ENCODE measurements around the gene HTR1D. TPM values are rescaled to one million over a fixed set of nuclear protein-coding genes. Genes with fewer than 3 reads are reported as not detected.

HTR1D gene
- total RNA-seq, 1 donor: 0.86 TPM

- TF ChIP-seq CTCF (IDR thresholded peaks at IDR 0.05; ENCODE audit: insufficient read depth, low read depth, low read length): no peak
- DNase-seq (ENCODE audit: low read depth): no peak
- peak overlapping the region; percentile 95 for H3K4me3 ChIP-seq (ENCODE audit: low read depth, low read length)
Measured at GRCh38 chr1:23166854-23167253, 50.4 kb downstream of the HTR1D start.

GRCh38 chr1:23163395-23163794, 53.9 kb downstream of the HTR1D start:
- H3K4me3 ChIP-seq (ENCODE audit: low read depth, low read length): no peak overlapping the region
- no peak for TF ChIP-seq CTCF (IDR thresholded peaks at IDR 0.05; ENCODE audit: insufficient read depth, low read depth, low read length)
- peak; percentile 63 for DNase-seq (ENCODE audit: low read depth)

GRCh38 chr1:23159963-23160877, 57.1 kb downstream of the HTR1D start:
- no peak for DNase-seq (ENCODE audit: low read depth)
- TF ChIP-seq CTCF (IDR thresholded peaks at IDR 0.05; ENCODE audit: insufficient read depth, low read depth, low read length): no peak
- no peak overlapping the region for H3K4me3 ChIP-seq (ENCODE audit: low read depth, low read length)

GRCh38 chr1:23156940-23157339, 60.4 kb downstream of the HTR1D start:
- no peak for DNase-seq (ENCODE audit: low read depth)
- no peak for TF ChIP-seq CTCF (IDR thresholded peaks at IDR 0.05; ENCODE audit: insufficient read depth, low read depth, low read length)
- no peak overlapping the region for H3K4me3 ChIP-seq (ENCODE audit: low read depth, low read length)

- no peak overlapping the region for H3K4me3 ChIP-seq (ENCODE audit: low read depth, low read length)
Measured at GRCh38 chr1:23152966-23153684, 64.2 kb downstream of the HTR1D start.

GRCh38 chr1:23150742-23151141, 66.6 kb downstream of the HTR1D start:
- no peak for TF ChIP-seq CTCF (IDR thresholded peaks at IDR 0.05; ENCODE audit: insufficient read depth, low read depth, low read length)
- H3K4me3 ChIP-seq (ENCODE audit: low read depth, low read length): no peak overlapping the region
- DNase-seq (ENCODE audit: low read depth): no peak

More at GRCh38 chr1:23152966-23153684, 64.2 kb downstream of the HTR1D start:
- DNase-seq (ENCODE audit: low read depth): no peak
- no peak for TF ChIP-seq CTCF (IDR thresholded peaks at IDR 0.05; ENCODE audit: insufficient read depth, low read depth, low read length)

Data from fibroblast of villous mesenchyme (primary cell).